IMR-90 (cell line): ENCODE results near the gene ATP10A. TPM values are rescaled to one million over a fixed set of nuclear protein-coding genes. Genes with fewer than 3 reads are reported as not detected.
"Not testable (repeated sequence)": the region's sequence is repeated elsewhere in the genome, so short reads cannot be mapped to it uniquely, and the experiment has no call there.

Experiments
- ATAC-seq: fragments of 200-7000 bp; cut with Tn5 transposase; 2 replicates; pipeline ENCODE4 v1.9.1; 2020; ENCODE audit warnings: low read depth, mild to moderate bottlenecking, moderate library complexity
- BruUV-seq: library from RNA; stranded (reverse); fragments of 400-500 nt; replicated peaks from 2 replicates; lab custom pipeline; 2021; lab: Mats Ljungman, UMichigan
- CTCF ChIA-PET: fragments of 300-600 bp; formaldehyde crosslinking; extraction: SDS; loops from one replicate; lab custom pipeline; 2021; ENCODE audit warnings: antibody characterized with exemption; lab: Yijun Ruan, JAX
- POLR2A ChIA-PET: fragments of 300-600 bp; sonication (Branson Sonifier 250); formaldehyde crosslinking; loops from one replicate; lab custom pipeline; 2022; ENCODE audit warnings: antibody characterized with exemption; ENCODE audit not compliant: unreplicated experiment; lab: Charles Lee
- DNase-seq: peaks from one replicate; pipeline ENCODE4 v3.0.0; 2013
- H2AFZ ChIP-seq: replicated peaks from 2 replicates; pipeline ENCODE3; 2013; ENCODE audit warnings: low read length, mild to moderate bottlenecking; ENCODE audit not compliant: poor library complexity
- H2AK5ac ChIP-seq: 2 replicates; pipeline ENCODE4 v1.6.1; 2013; ENCODE audit warnings: low read depth, low read length, inconsistent platforms
- H2AK9ac ChIP-seq: replicated peaks from 2 replicates; pipeline ENCODE3; 2013; ENCODE audit warnings: mild to moderate bottlenecking, low read depth, low read length, moderate library complexity; ENCODE audit not compliant: poor library complexity
- H2BK120ac ChIP-seq: 2 replicates; pipeline ENCODE4 v1.6.1; 2013; ENCODE audit warnings: low read depth, low read length, inconsistent platforms
- H2BK15ac ChIP-seq: 3 replicates; pipeline ENCODE4 v1.6.1; 2013; ENCODE audit warnings: low read depth, low read length, inconsistent platforms
- H2BK20ac ChIP-seq: 2 replicates; pipeline ENCODE4 v1.6.1; 2013; ENCODE audit warnings: low read depth, mild to moderate bottlenecking, inconsistent platforms, low read length, moderate library complexity
- H2BK5ac ChIP-seq: 2 replicates; pipeline ENCODE4 v1.6.1; 2013; ENCODE audit warnings: mild to moderate bottlenecking, low read depth, low read length, inconsistent platforms; ENCODE audit not compliant: poor library complexity, severe bottlenecking
- H3K14ac ChIP-seq: replicated peaks from 2 replicates; pipeline ENCODE4 v1.6.1; 2013; ENCODE audit warnings: low read depth, low read length, inconsistent platforms
- H3K18ac ChIP-seq: 2 replicates; pipeline ENCODE4 v1.6.1; 2013; ENCODE audit warnings: low read depth, low read length, control low read depth
- H3K23ac ChIP-seq: 2 replicates; pipeline ENCODE4 v1.6.1; 2013; ENCODE audit warnings: low read depth, low read length, inconsistent platforms
- H3K27ac ChIP-seq: 2 replicates; pipeline ENCODE4 v1.5.1; 2013; ENCODE audit warnings: mild to moderate bottlenecking, control low read depth, low read length; ENCODE audit not compliant: insufficient read depth
- H3K27me3 ChIP-seq: 2 replicates; pipeline ENCODE4 v1.6.1; 2013; ENCODE audit warnings: low read length; ENCODE audit not compliant: control insufficient read depth, insufficient read depth
- H3K36me3 ChIP-seq: 2 replicates; pipeline ENCODE4 v1.6.1; 2013; ENCODE audit warnings: low read length, mixed read lengths; ENCODE audit not compliant: control insufficient read depth, insufficient read depth
- H3K4ac ChIP-seq: 2 replicates; pipeline ENCODE4 v1.6.1; 2013; ENCODE audit warnings: low read depth, low read length, inconsistent platforms
- H3K4me1 ChIP-seq: 2 replicates; pipeline ENCODE4 v1.6.1; 2013; ENCODE audit warnings: low read length, mixed read lengths; ENCODE audit not compliant: control insufficient read depth, insufficient read depth
- H3K4me2 ChIP-seq: 2 replicates; pipeline ENCODE4 v1.6.1; 2013; ENCODE audit warnings: low read depth, mild to moderate bottlenecking, control low read depth, low read length, moderate library complexity
- H3K4me3 ChIP-seq: 2 replicates; pipeline ENCODE4 v1.5.1; 2013; ENCODE audit warnings: low read depth, mild to moderate bottlenecking, control low read depth, low read length, moderate library complexity; ENCODE audit not compliant: insufficient read depth
- H3K56ac ChIP-seq: 2 replicates; pipeline ENCODE4 v1.6.1; 2013; ENCODE audit warnings: low read length, inconsistent platforms; ENCODE audit not compliant: insufficient read depth; ENCODE audit errors: extremely low read depth
- H3K79me1 ChIP-seq, 2 experiments: 2 replicates each; pipeline ENCODE4 v1.6.1; 2013; ENCODE audit warnings: low read length in 2 of 2, inconsistent platforms in 1 of 2, low read depth in 1 of 2
- H3K9ac ChIP-seq: 2 replicates; pipeline ENCODE4 v1.6.1; 2013; ENCODE audit warnings: low read depth, low read length, control low read depth
- H3K9me1 ChIP-seq: 2 replicates; pipeline ENCODE4 v1.6.1; 2013; ENCODE audit warnings: low read length, inconsistent platforms; ENCODE audit not compliant: insufficient read depth
- H3K9me3 ChIP-seq: 2 replicates; pipeline ENCODE4 v1.6.1; 2013; ENCODE audit warnings: low read length; ENCODE audit not compliant: control insufficient read depth, insufficient read depth
- H4K20me1 ChIP-seq: 2 replicates; pipeline ENCODE4 v1.6.1; 2013; ENCODE audit warnings: low read length, inconsistent platforms; ENCODE audit not compliant: insufficient read depth
- H4K5ac ChIP-seq: 2 replicates; pipeline ENCODE4 v1.6.1; 2013; ENCODE audit warnings: mild to moderate bottlenecking, low read depth, low read length, control low read depth
- H4K8ac ChIP-seq, 2 experiments: 2 replicates each; pipeline ENCODE4 v1.6.1; 2013; ENCODE audit warnings: low read depth in 2 of 2, low read length in 2 of 2, control low read depth in 1 of 2, inconsistent platforms in 1 of 2
- H4K91ac ChIP-seq: 2 replicates; pipeline ENCODE4 v1.6.1; 2013; ENCODE audit warnings: low read depth, low read length, inconsistent platforms; ENCODE audit not compliant: insufficient read depth
- WGBS, 2 experiments: methylation state at CpG; one replicate each; pipeline versions ENCODE4 v1.1.5 to v1.1.7; 2013; ENCODE audit warnings: missing lambda C conversion rate in 2 of 2; ENCODE audit not compliant: insufficient read length in 1 of 2; ENCODE audit errors: extremely low coverage in 2 of 2; 5-methylcytosine and 5-hydroxymethylcytosine counted together
- dilution Hi-C: fragments of 300-500 bp; cut with HindIII; formaldehyde crosslinking; loops from one replicate; pipeline ENCODE4 v1.14.3; 2018; ENCODE audit warnings: low sequenced_read_pairs; ENCODE audit not compliant: unreplicated experiment
- in situ Hi-C: fragments of 300-500 bp; cut with MboI; formaldehyde crosslinking; loops from 3 replicates; pipeline ENCODE4 v1.14.3; 2019; ENCODE audit warnings: low sequenced_read_pairs, inconsistent platforms, mixed read lengths
- intact Hi-C: fragments of 100-400 bp; cut with micrococcal nuclease; formaldehyde crosslinking; loops from 2 replicates; pipeline ENCODE4 v1.10.0; 2022
- polyA plus RNA-seq, 3 experiments: library from polyadenylated mRNA; depleted of rRNA; stranded (reverse); fragments of >200 nt; gene quantifications; 2 replicates each; pipeline ENCODE4 v1.2.3, GENCODE V29; 2012; ENCODE audit warnings: low replicate concordance in 1 of 3
- total RNA-seq: library from RNA; depleted of rRNA; stranded (reverse); fragments of >200 nt; gene quantifications from 2 replicates; pipeline ENCODE4 v1.2.3, GENCODE V29; 2012

Gene ATP10A
- total and polyA plus RNA-seq, 2 of the 4 experiments (the other 2 are of a cell fraction): 13.8 to 16.0 TPM

- H3K18ac ChIP-seq, dilution Hi-C loops, H3K4me2 ChIP-seq, H2BK5ac ChIP-seq, H4K5ac ChIP-seq, H3K14ac ChIP-seq, H3K9me3 ChIP-seq, H3K27ac ChIP-seq, H2BK15ac ChIP-seq, DNase-seq, H2BK20ac ChIP-seq, in situ Hi-C loops, H2AK9ac ChIP-seq, H2AFZ ChIP-seq, H2BK120ac ChIP-seq, H3K56ac ChIP-seq, ATAC-seq, H2AK5ac ChIP-seq, H3K27me3 ChIP-seq, H3K9ac ChIP-seq, H3K4me3 ChIP-seq, H4K20me1 ChIP-seq, H3K4ac ChIP-seq, H3K4me1 ChIP-seq, H3K36me3 ChIP-seq, BruUV-seq, POLR2A ChIA-PET: not testable (repeated sequence)
- peaks cover 24% of the 10 kb centered on the region for H3K9me1 ChIP-seq
- H3K79me1 ChIP-seq: peaks cover 23 to 61% of the 10 kb centered on the region in 2 experiments
- CTCF ChIA-PET: interaction anchor here (0.7 to 1.5 kb wide), 3 partner anchors 12 to 162 kb away, joined by 3 to 4 read pairs (median 3); no protein-coding TSS in a partner anchor
- H3K23ac ChIP-seq: peak overlapping the region; percentile 38; the same call in 1 of the 2 replicates
- 0 out of 2 replicates have a peak overlapping the region, but pooled peaks have one; percentile 32 for H4K91ac ChIP-seq
- intact Hi-C loops: loop anchor here (10.0 kb wide), 2 partner anchors 77 to 313 kb away; no protein-coding TSS in a partner anchor
- H4K8ac ChIP-seq: 0 out of 4 replicates have a peak overlapping the region, but pooled peaks of 1 of the 2 experiments have one; percentile 54
- 80% methylated on average over 1 of the region's 8 CpGs; no CpG with 5 or more reads in 1 of the 2 experiments for WGBS, 2 experiments
Observed at GRCh38 chr15:25771736-25772135, 91.4 kb downstream of the ATP10A start.
